Body of pancreas (tissue), 4 donors: ENCODE data around the gene RNU2-1.

Experiments
- POLR2A ChIP-seq, 3 donors: fragments of 450-650 bp; IDR thresholded peaks; one replicate each; pipeline ENCODE4 v1.6.1; 2016; ENCODE audit warnings: antibody characterized with exemption in 3 of 3, mild to moderate bottlenecking in 2 of 3
- TF ChIP-seq, protein P1 (sequence below), 7 experiments: fragments of 450-650 bp in 4 of 7; fragments of 200-600 bp in 3 of 7; sonication (generic) in 3 of 7; IDR thresholded peaks; one replicate each; pipeline ENCODE4 v1.5.1; 2016 to 2019; ENCODE audit warnings: antibody characterized with exemption in 7 of 7

DNA sequence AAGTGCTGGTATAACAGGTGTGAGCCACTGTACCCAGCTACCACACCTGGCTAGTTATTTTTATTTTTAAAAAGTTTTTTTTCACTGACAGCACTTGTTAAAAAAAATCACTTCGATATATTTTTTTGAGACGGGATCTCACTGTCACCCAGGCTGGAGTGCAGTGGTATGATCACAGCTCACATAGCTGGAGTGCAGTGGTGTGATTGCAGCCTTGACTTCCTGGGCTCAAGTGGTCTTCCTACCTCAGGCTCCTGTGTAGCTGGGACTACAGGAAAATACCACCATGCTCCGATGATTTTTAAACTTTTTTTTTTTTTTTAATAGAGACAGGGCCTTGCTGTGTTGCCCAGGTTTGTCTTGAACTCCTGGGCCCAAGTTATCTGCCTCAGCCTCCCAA, 49.9 kb downstream of the RNU2-1 start:
- TF ChIP-seq, protein P1, sequence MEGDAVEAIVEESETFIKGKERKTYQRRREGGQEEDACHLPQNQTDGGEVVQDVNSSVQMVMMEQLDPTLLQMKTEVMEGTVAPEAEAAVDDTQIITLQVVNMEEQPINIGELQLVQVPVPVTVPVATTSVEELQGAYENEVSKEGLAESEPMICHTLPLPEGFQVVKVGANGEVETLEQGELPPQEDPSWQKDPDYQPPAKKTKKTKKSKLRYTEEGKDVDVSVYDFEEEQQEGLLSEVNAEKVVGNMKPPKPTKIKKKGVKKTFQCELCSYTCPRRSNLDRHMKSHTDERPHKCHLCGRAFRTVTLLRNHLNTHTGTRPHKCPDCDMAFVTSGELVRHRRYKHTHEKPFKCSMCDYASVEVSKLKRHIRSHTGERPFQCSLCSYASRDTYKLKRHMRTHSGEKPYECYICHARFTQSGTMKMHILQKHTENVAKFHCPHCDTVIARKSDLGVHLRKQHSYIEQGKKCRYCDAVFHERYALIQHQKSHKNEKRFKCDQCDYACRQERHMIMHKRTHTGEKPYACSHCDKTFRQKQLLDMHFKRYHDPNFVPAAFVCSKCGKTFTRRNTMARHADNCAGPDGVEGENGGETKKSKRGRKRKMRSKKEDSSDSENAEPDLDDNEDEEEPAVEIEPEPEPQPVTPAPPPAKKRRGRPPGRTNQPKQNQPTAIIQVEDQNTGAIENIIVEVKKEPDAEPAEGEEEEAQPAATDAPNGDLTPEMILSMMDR (IDR thresholded peaks at IDR 0.05), result no peak
- no peak for TF ChIP-seq POLR2A (IDR thresholded peaks at IDR 0.05)
